GM23338 (cell line): ENCODE measurements around the gene MYO1A.

Source experiments
- ETS1 ChIP-seq: IDR thresholded peaks from 2 replicates; pipeline ENCODE4 v1.6.1; 2016; ENCODE audit warnings: antibody characterized with exemption
- EZH2phosphoT487 ChIP-seq: fragments of 200-600 bp; sonication (generic); IDR thresholded peaks from one replicate; pipeline ENCODE4 v1.8.1; 2018; ENCODE audit warnings: antibody characterized with exemption; ENCODE audit not compliant: unreplicated experiment
- POLR2AphosphoS5 ChIP-seq: IDR thresholded peaks from 2 replicates; pipeline ENCODE4 v1.6.1; 2016; ENCODE audit warnings: antibody characterized with exemption, low read depth
- TF ChIP-seq, protein P1 (sequence below): IDR thresholded peaks from one replicate; pipeline ENCODE4 v1.6.1; 2018; ENCODE audit warnings: antibody characterized with exemption; ENCODE audit not compliant: unreplicated experiment
- TF ChIP-seq, protein P2 (sequence below), 2 experiments: fragments of 200-600 bp in 1 of 2; sonication (generic) in 1 of 2; conservative IDR thresholded peaks; 2 replicates each; pipeline versions ENCODE4 v1.5.1 to v1.6.1; 2016 to 2017; ENCODE audit warnings: antibody characterized with exemption in 2 of 2, low read depth in 2 of 2, mild to moderate bottlenecking in 2 of 2, moderate library complexity in 1 of 2

DNA sequence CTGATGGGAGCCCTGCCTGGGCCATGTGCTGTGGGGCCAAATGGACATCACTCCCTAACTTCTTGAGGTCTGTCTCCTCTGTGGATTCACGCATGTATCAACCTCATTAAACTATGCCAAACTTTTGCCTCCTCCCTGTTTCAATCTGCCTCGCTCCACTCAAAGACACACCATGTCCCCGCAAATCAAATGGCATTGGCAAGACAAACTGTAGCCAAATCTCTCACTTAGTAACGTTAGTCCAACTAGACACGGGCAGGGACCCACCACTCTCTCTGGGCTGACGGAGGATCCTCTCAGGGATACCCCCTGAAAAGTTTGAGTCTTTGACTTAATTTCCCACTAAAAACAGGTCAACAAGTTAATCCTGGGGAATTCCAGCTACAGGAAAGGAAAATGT, 51.6 kb downstream of the MYO1A start:
- TF ChIP-seq ETS1 (no peak), EZH2phosphoT487 (no peak), POLR2AphosphoS5 (no peak)
- TF ChIP-seq, protein P1, sequence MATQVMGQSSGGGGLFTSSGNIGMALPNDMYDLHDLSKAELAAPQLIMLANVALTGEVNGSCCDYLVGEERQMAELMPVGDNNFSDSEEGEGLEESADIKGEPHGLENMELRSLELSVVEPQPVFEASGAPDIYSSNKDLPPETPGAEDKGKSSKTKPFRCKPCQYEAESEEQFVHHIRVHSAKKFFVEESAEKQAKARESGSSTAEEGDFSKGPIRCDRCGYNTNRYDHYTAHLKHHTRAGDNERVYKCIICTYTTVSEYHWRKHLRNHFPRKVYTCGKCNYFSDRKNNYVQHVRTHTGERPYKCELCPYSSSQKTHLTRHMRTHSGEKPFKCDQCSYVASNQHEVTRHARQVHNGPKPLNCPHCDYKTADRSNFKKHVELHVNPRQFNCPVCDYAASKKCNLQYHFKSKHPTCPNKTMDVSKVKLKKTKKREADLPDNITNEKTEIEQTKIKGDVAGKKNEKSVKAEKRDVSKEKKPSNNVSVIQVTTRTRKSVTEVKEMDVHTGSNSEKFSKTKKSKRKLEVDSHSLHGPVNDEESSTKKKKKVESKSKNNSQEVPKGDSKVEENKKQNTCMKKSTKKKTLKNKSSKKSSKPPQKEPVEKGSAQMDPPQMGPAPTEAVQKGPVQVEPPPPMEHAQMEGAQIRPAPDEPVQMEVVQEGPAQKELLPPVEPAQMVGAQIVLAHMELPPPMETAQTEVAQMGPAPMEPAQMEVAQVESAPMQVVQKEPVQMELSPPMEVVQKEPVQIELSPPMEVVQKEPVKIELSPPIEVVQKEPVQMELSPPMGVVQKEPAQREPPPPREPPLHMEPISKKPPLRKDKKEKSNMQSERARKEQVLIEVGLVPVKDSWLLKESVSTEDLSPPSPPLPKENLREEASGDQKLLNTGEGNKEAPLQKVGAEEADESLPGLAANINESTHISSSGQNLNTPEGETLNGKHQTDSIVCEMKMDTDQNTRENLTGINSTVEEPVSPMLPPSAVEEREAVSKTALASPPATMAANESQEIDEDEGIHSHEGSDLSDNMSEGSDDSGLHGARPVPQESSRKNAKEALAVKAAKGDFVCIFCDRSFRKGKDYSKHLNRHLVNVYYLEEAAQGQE = no peak
- TF ChIP-seq, protein P2, sequence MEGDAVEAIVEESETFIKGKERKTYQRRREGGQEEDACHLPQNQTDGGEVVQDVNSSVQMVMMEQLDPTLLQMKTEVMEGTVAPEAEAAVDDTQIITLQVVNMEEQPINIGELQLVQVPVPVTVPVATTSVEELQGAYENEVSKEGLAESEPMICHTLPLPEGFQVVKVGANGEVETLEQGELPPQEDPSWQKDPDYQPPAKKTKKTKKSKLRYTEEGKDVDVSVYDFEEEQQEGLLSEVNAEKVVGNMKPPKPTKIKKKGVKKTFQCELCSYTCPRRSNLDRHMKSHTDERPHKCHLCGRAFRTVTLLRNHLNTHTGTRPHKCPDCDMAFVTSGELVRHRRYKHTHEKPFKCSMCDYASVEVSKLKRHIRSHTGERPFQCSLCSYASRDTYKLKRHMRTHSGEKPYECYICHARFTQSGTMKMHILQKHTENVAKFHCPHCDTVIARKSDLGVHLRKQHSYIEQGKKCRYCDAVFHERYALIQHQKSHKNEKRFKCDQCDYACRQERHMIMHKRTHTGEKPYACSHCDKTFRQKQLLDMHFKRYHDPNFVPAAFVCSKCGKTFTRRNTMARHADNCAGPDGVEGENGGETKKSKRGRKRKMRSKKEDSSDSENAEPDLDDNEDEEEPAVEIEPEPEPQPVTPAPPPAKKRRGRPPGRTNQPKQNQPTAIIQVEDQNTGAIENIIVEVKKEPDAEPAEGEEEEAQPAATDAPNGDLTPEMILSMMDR (conservative IDR thresholded peaks at IDR 0.05; ENCODE audit: low read depth in 2 of 2) = no peak
